Mucosa of rectum (tissue), 2 donors: ENCODE data around the gene SMIM32.

Experiments
- H3K27ac ChIP-seq, 2 donors: one replicate each; pipeline ENCODE4 v1.7.0; 2013; ENCODE audit warnings: inconsistent platforms in 2 of 2, low read depth in 2 of 2, low read length in 2 of 2
- H3K27me3 ChIP-seq, 2 donors: one replicate each; pipeline ENCODE4 v1.7.0; 2013; ENCODE audit warnings: low read length in 2 of 2; ENCODE audit not compliant: control insufficient read depth in 2 of 2, insufficient read depth in 2 of 2
- H3K36me3 ChIP-seq, 2 donors: one replicate each; pipeline ENCODE4 v1.7.0; 2013; ENCODE audit warnings: low read length in 2 of 2; ENCODE audit not compliant: control insufficient read depth in 2 of 2, insufficient read depth in 2 of 2
- H3K4me1 ChIP-seq, 2 donors: one replicate each; pipeline ENCODE4 v1.7.0; 2013; ENCODE audit warnings: low read length in 2 of 2, mild to moderate bottlenecking in 1 of 2; ENCODE audit not compliant: control insufficient read depth in 2 of 2, insufficient read depth in 2 of 2
- H3K4me3 ChIP-seq, 2 donors: one replicate each; pipeline ENCODE4 v1.7.0; 2013; ENCODE audit warnings: low read length in 2 of 2
- H3K9ac ChIP-seq, 2 donors: one replicate each; pipeline ENCODE4 v1.7.0; 2013; ENCODE audit warnings: low read length in 2 of 2, low read depth in 1 of 2, mild to moderate bottlenecking in 1 of 2
- H3K9me3 ChIP-seq, 2 donors: one replicate each; pipeline ENCODE4 v1.7.0; 2013; ENCODE audit warnings: low read length in 2 of 2; ENCODE audit not compliant: control insufficient read depth in 2 of 2
- donor health status: healthy.
- donor health status: Normal muscosa, but diverticular disease.

Gene SMIM32

GRCh38 chr5:136225796-136226195 is 32.8 kb upstream of the SMIM32 start:
- no peak overlapping the region for H3K9ac ChIP-seq
- H3K9me3 ChIP-seq, result no peaks in the 10 kb centered on the region
- H3K27ac ChIP-seq, result no peak overlapping the region
- H3K36me3 ChIP-seq, result no peaks in the 10 kb centered on the region
- H3K4me1 ChIP-seq, result no peaks in the 10 kb centered on the region
- peaks cover 0 to 3% of the 10 kb centered on the region in 2 donors for H3K27me3 ChIP-seq
- H3K4me3 ChIP-seq, result no peak overlapping the region

DNA sequence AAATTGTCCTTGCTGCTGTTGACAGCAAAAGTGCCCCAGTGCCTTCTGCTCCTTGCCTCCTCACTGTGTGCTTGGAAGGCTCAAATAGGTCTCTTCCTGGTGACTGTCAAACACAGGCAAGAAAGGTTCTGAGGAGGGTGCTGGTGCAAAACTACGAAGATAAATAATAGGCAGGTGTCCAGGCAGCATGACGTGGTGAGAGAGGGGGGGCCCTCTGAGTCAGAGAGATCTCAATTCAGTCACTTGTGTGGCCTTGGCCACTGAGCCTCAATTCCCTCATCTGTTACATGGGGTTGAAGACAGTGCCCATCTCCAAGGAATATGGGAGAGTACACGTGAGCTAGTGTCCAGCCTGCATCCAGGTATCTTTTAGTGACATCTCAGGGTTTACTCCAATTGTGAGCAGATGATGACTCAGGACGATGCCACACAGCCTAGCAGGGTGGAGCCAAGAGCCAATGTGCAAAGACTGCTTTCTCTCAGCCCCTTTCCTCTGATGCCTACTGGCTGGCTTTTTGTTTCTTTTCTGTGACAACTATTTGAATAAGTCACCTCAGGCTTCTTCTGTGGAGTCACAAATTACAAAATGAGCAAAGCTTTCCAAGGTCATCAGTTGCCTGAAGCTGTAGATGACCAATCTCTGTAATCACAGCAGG is 29.7 kb upstream of the SMIM32 start:
- Histone ChIP-seq H3K36me3 (no peaks in the 10 kb centered on the region), H3K4me1 (no peaks in the 10 kb centered on the region), H3K27me3 (peaks cover 0 to 3% of the 10 kb centered on the region in 2 donors)

DNA sequence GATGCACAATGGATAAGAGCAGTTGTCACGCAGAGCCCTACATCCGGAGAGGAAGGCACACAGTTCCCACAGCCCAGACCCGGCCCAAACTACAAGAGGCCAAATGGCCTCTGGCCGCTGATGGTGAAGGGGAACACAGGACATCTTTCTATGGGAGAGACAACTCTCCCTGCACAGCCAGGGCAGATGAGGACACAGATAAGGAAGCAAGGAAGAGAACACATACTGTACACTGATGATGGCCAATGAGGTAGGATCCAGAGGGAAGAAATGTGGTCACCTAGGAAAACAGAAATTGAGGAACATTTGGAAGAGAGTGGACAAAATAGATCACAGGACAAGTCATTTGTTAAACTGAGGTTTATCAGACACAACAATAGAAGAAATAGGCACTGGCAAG is 28.4 kb upstream of the SMIM32 start:
- Histone ChIP-seq H3K4me3 (no peak overlapping the region), H3K27ac (no peak overlapping the region), H3K36me3 (no peaks in the 10 kb centered on the region), H3K9ac (no peak overlapping the region), H3K4me1 (no peaks in the 10 kb centered on the region), H3K27me3 (peaks cover 0 to 3% of the 10 kb centered on the region in 2 donors), H3K9me3 (no peaks in the 10 kb centered on the region)

More for the DNA sequence above, 29.7 kb upstream of the SMIM32 start:
- no peaks in the 10 kb centered on the region for H3K9me3 ChIP-seq
- H3K4me3 ChIP-seq, result no peak overlapping the region
- H3K27ac ChIP-seq, result no peak overlapping the region
- H3K9ac ChIP-seq, result no peak overlapping the region

DNA sequence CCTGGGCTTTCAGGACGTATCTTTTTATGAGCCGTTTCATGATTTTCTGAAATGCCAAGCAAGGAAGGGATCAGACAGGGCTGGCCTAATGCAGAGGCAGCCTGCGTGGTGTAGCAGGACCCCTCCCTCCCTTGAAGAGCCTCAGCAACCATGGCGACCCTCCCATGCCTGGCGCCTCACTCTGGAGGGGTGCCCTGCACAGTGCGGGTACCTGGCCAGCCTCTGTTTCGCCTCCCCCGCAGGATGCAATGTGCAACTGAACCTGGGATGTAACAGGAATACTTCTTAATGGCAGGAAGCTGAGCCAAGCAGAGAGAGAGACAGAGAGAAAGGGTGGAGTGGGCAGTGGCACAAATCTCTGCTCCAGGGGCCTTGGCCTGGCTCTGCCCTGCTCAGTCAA is 23.3 kb upstream of the SMIM32 start:
- no peaks in the 10 kb centered on the region for H3K4me1 ChIP-seq
- no peaks in the 10 kb centered on the region for H3K27me3 ChIP-seq
- no peak overlapping the region for H3K4me3 ChIP-seq
- H3K36me3 ChIP-seq, result no peaks in the 10 kb centered on the region
- no peak overlapping the region for H3K27ac ChIP-seq
- no peaks in the 10 kb centered on the region for H3K9me3 ChIP-seq
- H3K9ac ChIP-seq, result no peak overlapping the region

DNA sequence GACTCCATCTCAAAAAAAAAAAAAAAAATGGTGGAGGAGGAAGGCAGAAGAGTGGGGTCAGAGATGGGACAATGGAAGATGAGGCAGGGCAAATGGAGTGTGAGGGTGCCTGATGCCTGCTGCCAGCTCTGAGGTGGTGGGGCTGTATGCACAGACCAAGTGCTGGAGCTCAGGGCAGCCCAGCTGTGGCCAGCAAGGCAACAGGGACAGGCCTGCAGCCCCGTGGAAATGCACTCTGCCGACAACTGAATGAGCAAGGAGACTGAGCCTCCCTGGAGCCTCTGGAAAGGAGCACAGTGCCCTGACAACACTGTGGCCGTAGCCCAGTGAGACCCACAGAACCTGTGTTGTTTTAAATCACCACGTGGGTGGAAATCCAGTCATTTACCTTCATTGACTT is 22.9 kb upstream of the SMIM32 start:
- H3K4me1 ChIP-seq, result no peaks in the 10 kb centered on the region
- H3K36me3 ChIP-seq, result no peaks in the 10 kb centered on the region
- H3K4me3 ChIP-seq, result no peak overlapping the region
- no peak overlapping the region for H3K9ac ChIP-seq
- H3K27me3 ChIP-seq, result no peaks in the 10 kb centered on the region
- no peaks in the 10 kb centered on the region for H3K9me3 ChIP-seq
- no peak overlapping the region for H3K27ac ChIP-seq

DNA sequence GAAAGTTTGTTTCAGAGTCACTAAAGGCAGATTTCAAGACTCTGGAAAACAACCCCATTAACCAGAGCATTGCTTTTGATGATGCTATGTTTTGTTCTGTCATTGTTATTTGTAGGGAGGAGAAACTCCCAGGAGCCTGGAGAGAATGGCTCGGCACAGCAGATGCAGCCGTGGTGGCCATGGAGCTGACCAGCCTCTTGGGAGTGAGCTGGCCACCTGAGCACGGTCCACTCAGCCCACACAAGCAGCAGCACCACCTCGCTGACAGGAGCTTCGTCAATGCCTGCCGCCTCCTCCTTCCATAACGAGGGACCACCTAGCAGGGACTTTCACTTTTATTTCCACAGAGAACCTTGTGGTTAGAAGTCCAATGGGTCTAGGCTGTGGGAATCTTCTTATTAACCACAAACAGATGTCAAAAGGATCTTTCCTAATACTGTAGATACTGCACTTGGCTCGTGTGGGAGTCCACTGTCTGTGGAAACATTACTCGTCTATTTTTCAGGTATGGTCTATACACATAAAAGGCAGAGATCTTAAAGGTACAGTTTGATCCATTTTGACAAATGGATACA is 21.0 kb upstream of the SMIM32 start:
- no peak overlapping the region for H3K4me3 ChIP-seq
- no peak overlapping the region for H3K27ac ChIP-seq
- no peaks in the 10 kb centered on the region for H3K9me3 ChIP-seq
- no peak overlapping the region for H3K9ac ChIP-seq
- H3K36me3 ChIP-seq, result no peaks in the 10 kb centered on the region
- no peaks in the 10 kb centered on the region for H3K4me1 ChIP-seq
- H3K27me3 ChIP-seq, result no peaks in the 10 kb centered on the region

- Histone ChIP-seq H3K9me3 (no peaks in the 10 kb centered on the region), H3K4me3 (no peak overlapping the region), H3K36me3 (no peaks in the 10 kb centered on the region), H3K27me3 (no peaks in the 10 kb centered on the region), H3K4me1 (no peaks in the 10 kb centered on the region), H3K9ac (no peak overlapping the region), H3K27ac (no peak overlapping the region)
These were observed 19.3 kb upstream of the SMIM32 start for GRCh38 chr5:136212252-136212721.

- Histone ChIP-seq H3K4me3 (no peak overlapping the region), H3K27me3 (no peaks in the 10 kb centered on the region), H3K9ac (no peak overlapping the region), H3K4me1 (no peaks in the 10 kb centered on the region), H3K27ac (no peak overlapping the region), H3K36me3 (no peaks in the 10 kb centered on the region), H3K9me3 (no peaks in the 10 kb centered on the region)
These were observed 18.5 kb upstream of the SMIM32 start for GRCh38 chr5:136211282-136212040.

DNA sequence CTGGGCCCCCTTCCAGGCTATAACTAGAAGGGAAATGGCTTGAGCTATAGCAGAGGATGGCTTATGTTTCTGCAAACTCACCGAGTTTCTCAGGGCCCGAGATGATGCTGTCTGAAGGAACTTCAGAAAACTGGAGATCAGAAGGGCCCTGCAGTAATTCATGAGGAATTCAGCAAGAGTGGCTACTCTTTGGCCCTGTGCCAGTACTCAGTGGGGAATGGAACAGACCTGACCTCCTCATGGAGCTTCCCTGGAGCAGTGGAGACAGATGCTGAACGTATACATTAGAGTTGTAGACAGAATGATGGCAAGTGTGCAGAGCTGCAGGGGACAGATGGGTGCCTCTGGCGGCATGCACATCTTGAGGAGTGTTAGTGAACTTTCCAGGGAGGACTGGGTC is 17.3 kb upstream of the SMIM32 start:
- H3K27ac ChIP-seq, result no peak overlapping the region
- no peaks in the 10 kb centered on the region for H3K9me3 ChIP-seq
- H3K4me1 ChIP-seq, result no peaks in the 10 kb centered on the region
- H3K9ac ChIP-seq, result no peak overlapping the region
- no peaks in the 10 kb centered on the region for H3K27me3 ChIP-seq
- no peak overlapping the region for H3K4me3 ChIP-seq
- H3K36me3 ChIP-seq, result no peaks in the 10 kb centered on the region

- Histone ChIP-seq H3K9ac (no peak overlapping the region), H3K4me1 (no peaks in the 10 kb centered on the region), H3K36me3 (no peaks in the 10 kb centered on the region), H3K4me3 (no peak overlapping the region), H3K9me3 (no peaks in the 10 kb centered on the region), H3K27me3 (no peaks in the 10 kb centered on the region), H3K27ac (no peak overlapping the region)
These were observed 16.5 kb upstream of the SMIM32 start for GRCh38 chr5:136209346-136209910.
